Mesenchymal stem cell (in vitro differentiated cells and primary cell): Measurements from ENCODE around the gene ZNF559.

Experiments used
- DNase-seq: peaks from one replicate; pipeline ENCODE4 v3.0.0-alpha.2; 2013
- H2AFZ ChIP-seq: one replicate; pipeline ENCODE4 v1.6.1; 2013; ENCODE audit warnings: low read depth, mild to moderate bottlenecking, control low read depth, inconsistent platforms, low read length, moderate library complexity
- H2AK5ac ChIP-seq: 2 replicates; pipeline ENCODE4 v1.6.1; 2013; ENCODE audit warnings: low read length, moderate library complexity, mild to moderate bottlenecking, inconsistent platforms; ENCODE audit not compliant: severe bottlenecking
- H2BK120ac ChIP-seq: one replicate; pipeline ENCODE4 v1.6.1; 2013; ENCODE audit warnings: low read depth, mild to moderate bottlenecking, inconsistent platforms, low read length, moderate library complexity
- H2BK12ac ChIP-seq, 2 experiments: one replicate each; pipeline ENCODE4 v1.6.1; 2013; ENCODE audit warnings: inconsistent platforms in 2 of 2, low read length in 2 of 2, mild to moderate bottlenecking in 2 of 2, moderate library complexity in 2 of 2, control low read depth in 1 of 2
- H2BK15ac ChIP-seq: one replicate; pipeline ENCODE4 v1.6.1; 2013; ENCODE audit warnings: mild to moderate bottlenecking, low read depth, inconsistent platforms; ENCODE audit not compliant: poor library complexity, severe bottlenecking
- H2BK5ac ChIP-seq: 2 replicates; pipeline ENCODE4 v1.6.1; 2013; ENCODE audit warnings: low read depth, mild to moderate bottlenecking, low read length, control low read depth, inconsistent platforms; ENCODE audit not compliant: poor library complexity, severe bottlenecking
- H3K14ac ChIP-seq, 2 experiments: one replicate each; pipeline ENCODE4 v1.6.1; 2013; ENCODE audit warnings: inconsistent platforms in 2 of 2, low read length in 2 of 2, control low read depth in 1 of 2, mild to moderate bottlenecking in 1 of 2, moderate library complexity in 1 of 2
- H3K18ac ChIP-seq, 2 experiments: one replicate each; pipeline ENCODE4 v1.6.1; 2013; ENCODE audit warnings: inconsistent platforms in 2 of 2, low read length in 2 of 2, control low read depth in 1 of 2, low read depth in 1 of 2, mild to moderate bottlenecking in 1 of 2
- H3K23ac ChIP-seq, 2 experiments: one replicate each; pipeline ENCODE4 v1.6.1; 2013; ENCODE audit warnings: inconsistent platforms in 2 of 2, low read length in 2 of 2, mild to moderate bottlenecking in 2 of 2, moderate library complexity in 2 of 2, control low read depth in 1 of 2
- H3K27ac ChIP-seq: 2 replicates; pipeline ENCODE4 v1.5.1; 2013; ENCODE audit warnings: mild to moderate bottlenecking, moderate library complexity, low read length, control low read depth, inconsistent platforms; ENCODE audit not compliant: poor library complexity, severe bottlenecking
- H3K27me3 ChIP-seq, 2 experiments: 2 replicates each; pipeline versions ENCODE4 v1.6.1 to v1.7.0; 2013; ENCODE audit warnings: low read length in 2 of 2, mild to moderate bottlenecking in 2 of 2, moderate library complexity in 2 of 2, control low read depth in 1 of 2, inconsistent platforms in 1 of 2; ENCODE audit not compliant: control insufficient read depth in 1 of 2, insufficient read depth in 1 of 2
- H3K36me3 ChIP-seq, 2 experiments: 2 replicates each; pipeline versions ENCODE4 v1.6.1 to v1.7.0; 2013; ENCODE audit warnings: low read length in 2 of 2, control low read depth in 1 of 2, inconsistent platforms in 1 of 2, low read depth in 1 of 2, mild to moderate bottlenecking in 1 of 2; ENCODE audit not compliant: insufficient read depth in 2 of 2, control insufficient read depth in 1 of 2
- H3K4ac ChIP-seq, 2 experiments: one replicate each; pipeline ENCODE4 v1.6.1; 2013; ENCODE audit warnings: inconsistent platforms in 2 of 2, low read length in 2 of 2, mild to moderate bottlenecking in 2 of 2, moderate library complexity in 2 of 2, control low read depth in 1 of 2, low read depth in 1 of 2
- H3K4me1 ChIP-seq: 2 replicates; pipeline ENCODE4 v1.6.1; 2013; ENCODE audit warnings: low read depth, low read length, control low read depth; ENCODE audit not compliant: control insufficient read depth, insufficient read depth
- H3K4me2 ChIP-seq: 2 replicates; pipeline ENCODE4 v1.6.1; 2013; ENCODE audit warnings: low read length, mild to moderate bottlenecking, inconsistent platforms; ENCODE audit not compliant: poor library complexity, severe bottlenecking
- H3K4me3 ChIP-seq, 2 experiments: 2 replicates each; pipeline versions ENCODE4 v1.5.1 to v1.7.0; 2013; ENCODE audit warnings: low read length in 2 of 2, mild to moderate bottlenecking in 2 of 2, control low read depth in 1 of 2, low read depth in 1 of 2; ENCODE audit not compliant: insufficient read depth in 1 of 2
- H3K79me1 ChIP-seq: replicated peaks from 2 replicates; pipeline ENCODE4 v1.6.1; 2013; ENCODE audit warnings: mild to moderate bottlenecking, control low read depth, low read length, inconsistent platforms; ENCODE audit not compliant: poor library complexity, severe bottlenecking
- H3K9ac ChIP-seq: 2 replicates; pipeline ENCODE4 v1.7.0; 2013; ENCODE audit warnings: mild to moderate bottlenecking, low read length, moderate library complexity
- H3K9me3 ChIP-seq: 2 replicates; pipeline ENCODE4 v1.7.0; 2013; ENCODE audit warnings: mild to moderate bottlenecking, low read length; ENCODE audit not compliant: control insufficient read depth
- H4K8ac ChIP-seq: one replicate; pipeline ENCODE4 v1.6.1; 2013; ENCODE audit warnings: inconsistent platforms, mild to moderate bottlenecking, low read length, moderate library complexity
- H4K91ac ChIP-seq: one replicate; pipeline ENCODE4 v1.6.1; 2013; ENCODE audit warnings: mild to moderate bottlenecking, low read length, inconsistent platforms
- WGBS: methylation state at CpG from one replicate; pipeline ENCODE4 v1.1.7; 2013; ENCODE audit warnings: mixed read lengths; 5-methylcytosine and 5-hydroxymethylcytosine counted together

The ZNF559 gene

DNA sequence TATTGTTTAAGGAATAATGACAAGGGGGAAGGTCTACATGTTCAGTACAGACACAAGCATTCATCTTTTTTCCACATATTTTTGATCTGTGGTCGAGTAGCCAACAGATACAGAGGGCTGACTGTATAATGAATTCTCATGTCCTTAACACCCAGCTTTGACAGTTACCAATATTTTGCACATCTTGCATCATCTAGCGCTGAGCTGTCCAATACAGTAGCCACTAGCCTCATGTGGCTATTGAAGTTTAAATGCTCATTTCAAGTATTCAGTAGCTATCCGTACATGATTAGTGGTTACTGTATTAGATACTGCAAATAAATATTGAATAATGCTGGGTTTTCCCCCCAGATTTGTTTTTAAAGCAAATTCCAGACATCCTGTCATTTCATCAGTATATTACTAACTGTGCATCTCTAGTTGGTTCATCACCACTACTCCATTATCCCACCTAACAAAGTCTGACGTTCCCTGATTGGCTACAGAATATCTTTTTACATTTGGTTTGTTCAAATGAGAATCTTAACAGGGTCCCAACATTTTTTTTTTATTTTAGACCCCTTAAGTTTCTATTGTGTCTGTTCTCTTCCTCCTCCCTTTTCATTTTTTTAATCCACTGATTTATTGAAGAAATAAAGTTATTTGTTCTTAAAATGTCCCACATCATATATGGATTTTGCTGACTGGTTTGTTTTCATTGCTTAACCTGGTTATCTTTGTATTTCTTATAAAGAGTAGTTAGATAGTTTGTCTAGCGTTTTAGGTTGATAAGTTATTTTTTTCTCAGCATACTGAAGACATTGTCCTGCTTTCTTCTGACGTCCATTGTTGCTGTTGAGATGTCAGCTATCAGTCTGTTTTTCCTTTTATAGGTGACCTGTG, 47.0 kb downstream of the ZNF559 start:
- Histone ChIP-seq H3K9me3 (peaks cover 99% of the 10 kb centered on the region), H3K27me3 (no peaks in the 10 kb centered on the region), H3K9ac (no peak overlapping the region), H2BK5ac (no peak overlapping the region), H3K4me2 (no peak overlapping the region), H3K36me3 (peaks cover 6 to 38% of the 10 kb centered on the region in 2 experiments), H3K23ac (no peak overlapping the region), H4K91ac (no peak overlapping the region), H2AFZ (no peak overlapping the region), H3K18ac (no peak overlapping the region), H2BK12ac (no peak overlapping the region), H3K4me3 (peak overlapping the region in 1 of 2 experiments; percentile 35), H2BK120ac (no peak overlapping the region), H4K8ac (no peak overlapping the region), H2AK5ac (no peak overlapping the region), H3K27ac (no peak overlapping the region), H3K4me1 (no peaks in the 10 kb centered on the region), H3K4ac (no peak overlapping the region), H3K14ac (no peak overlapping the region), H2BK15ac (no peak overlapping the region), H3K79me1 (no peaks in the 10 kb centered on the region)
- no peak for DNase-seq
- WGBS: 83% methylated on average over 5 of the region's 6 CpGs

DNA sequence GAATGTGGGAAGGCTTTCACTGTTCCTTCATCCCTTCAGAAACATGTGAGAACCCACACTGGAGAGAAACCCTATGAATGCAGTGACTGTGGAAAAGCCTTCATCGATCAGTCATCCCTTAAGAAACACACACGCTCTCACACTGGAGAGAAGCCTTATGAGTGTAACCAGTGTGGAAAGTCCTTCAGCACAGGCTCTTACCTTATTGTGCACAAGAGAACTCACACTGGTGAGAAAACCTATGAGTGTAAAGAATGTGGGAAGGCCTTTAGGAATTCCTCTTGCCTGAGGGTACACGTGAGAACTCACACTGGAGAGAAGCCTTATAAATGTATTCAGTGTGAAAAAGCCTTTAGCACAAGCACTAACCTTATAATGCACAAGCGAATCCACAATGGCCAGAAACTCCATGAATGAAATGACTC, 57.4 kb downstream of the ZNF559 start:
- Histone ChIP-seq H3K9me3 (peaks cover 100% of the 10 kb centered on the region), H2AK5ac (no peak overlapping the region), H3K4me1 (no peaks in the 10 kb centered on the region), H2AFZ (no peak overlapping the region), H2BK120ac (no peak overlapping the region), H3K27me3 (no peaks in the 10 kb centered on the region), H3K79me1 (no peaks in the 10 kb centered on the region), H4K8ac (no peak overlapping the region), H3K4me2 (no peak overlapping the region), H3K4ac (no peak overlapping the region), H2BK12ac (no peak overlapping the region), H4K91ac (no peak overlapping the region), H3K4me3 (peak overlapping the region in 1 of 2 experiments; percentile 63), H3K18ac (no peak overlapping the region), H3K36me3 (peaks cover 35 to 96% of the 10 kb centered on the region in 2 experiments), H3K14ac (no peak overlapping the region), H3K27ac (no peak overlapping the region), H3K9ac (no peak overlapping the region), H3K23ac (no peak overlapping the region), H2BK15ac (no peak overlapping the region), H2BK5ac (no peak overlapping the region)
- WGBS: 68% methylated on average over 3 of the region's 4 CpGs
- no peak for DNase-seq
